ENCODE results near the gene SLC7A6OS.
A peak's percentile ranks its signal among the peaks of the same experiment; 100 is the strongest.

SLC7A6OS gene

DNA sequence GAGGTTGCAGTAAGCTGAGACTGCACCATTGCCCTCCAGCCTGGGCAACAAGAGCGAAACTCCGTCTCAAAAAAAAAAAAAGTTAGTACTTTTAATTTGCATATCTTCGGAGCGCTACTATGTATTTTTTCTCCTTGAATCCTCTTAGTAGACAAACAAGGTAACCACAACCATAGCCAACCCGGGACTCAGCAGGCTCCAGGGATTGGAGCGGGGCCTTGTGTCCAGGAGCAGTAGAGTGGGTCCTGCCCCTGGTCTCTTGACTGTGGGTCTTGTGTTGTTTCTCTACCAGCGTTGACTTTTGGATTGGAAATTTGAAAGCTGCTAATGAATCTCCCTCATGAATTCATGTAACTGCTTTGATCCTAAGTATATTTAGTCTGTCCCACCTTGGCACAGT, 32.4 kb upstream of the SLC7A6OS start:
- DNase-seq: no peak

DNA sequence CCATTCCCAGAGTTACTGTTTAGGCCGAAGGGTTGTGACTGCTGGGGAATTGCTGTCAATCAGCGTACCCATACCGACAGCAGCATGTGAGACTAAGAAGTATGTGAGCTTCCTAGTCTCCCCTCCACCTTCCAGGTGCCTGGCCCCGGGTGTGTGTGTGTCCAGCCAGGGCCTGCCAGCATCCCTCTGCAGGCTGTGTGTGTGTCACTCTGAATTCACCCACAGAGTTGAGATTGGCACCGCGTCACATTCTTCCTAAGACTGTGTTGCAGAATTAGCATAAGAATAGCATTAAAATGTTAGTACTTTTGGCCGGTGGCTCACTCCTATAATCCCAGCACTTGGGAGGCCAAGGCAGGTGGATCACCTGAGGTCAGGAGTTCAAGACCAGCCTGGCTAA, 31.9 kb upstream of the SLC7A6OS start:
- no peak for DNase-seq

DNA sequence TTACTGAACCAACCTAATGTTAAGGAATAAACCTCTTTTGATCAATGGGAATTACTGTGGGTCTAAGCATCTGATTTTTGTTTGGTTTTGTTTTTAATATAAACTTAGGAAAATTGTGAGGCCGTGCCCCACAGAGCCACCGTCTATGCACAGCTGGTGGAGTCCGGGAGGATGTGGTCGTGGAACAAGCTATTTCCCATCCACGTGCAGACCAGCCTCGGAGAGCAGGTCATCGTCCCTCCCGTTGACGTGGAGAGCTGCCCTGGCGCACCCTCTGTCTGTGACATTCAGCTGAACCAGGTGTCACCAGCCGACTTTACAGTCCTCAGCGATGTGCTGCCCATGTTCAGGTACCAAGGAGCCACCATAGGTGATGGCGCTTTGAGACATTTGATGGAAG, 28.5 kb upstream of the SLC7A6OS start:
- DNase-seq: no peak

DNA sequence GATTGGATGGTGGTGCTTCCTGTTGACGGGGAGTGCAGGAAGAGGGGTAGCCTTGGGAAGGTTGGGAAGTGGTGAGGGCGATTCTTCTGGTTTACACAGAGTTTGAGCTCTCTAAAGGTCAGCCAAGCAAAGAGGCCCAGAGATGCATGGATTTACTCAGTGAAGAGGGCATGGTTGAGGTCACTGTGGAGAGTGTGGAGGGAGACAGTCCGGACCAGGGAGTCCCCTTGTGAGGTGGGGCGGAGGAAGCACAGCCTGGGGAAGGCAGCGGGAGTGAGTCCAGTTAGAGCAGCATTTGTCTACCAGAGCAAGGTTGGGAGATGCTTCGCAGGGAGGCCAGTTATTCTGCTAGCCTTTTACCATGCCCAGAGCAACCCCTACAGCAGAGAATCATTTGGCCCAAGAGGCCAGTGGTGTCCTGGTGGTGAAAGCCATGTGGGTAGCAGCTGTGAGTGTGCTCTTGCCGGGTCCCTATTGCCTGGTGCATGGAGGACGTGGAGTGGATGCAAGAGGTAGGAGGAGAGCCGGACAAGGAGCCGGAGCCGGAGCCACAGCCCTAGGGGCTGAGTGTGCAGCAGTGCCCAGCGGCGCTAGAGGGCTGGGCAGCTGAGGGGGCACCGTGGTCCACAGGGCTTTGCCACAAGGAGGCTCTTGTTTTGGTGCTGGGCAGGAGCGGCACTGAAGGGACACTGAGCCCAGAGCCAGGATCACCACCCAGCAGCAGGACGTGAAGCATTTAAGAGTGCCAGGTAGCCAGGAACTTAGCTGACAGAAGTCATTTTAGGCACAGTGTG, 27.8 kb upstream of the SLC7A6OS start:
- DNase-seq: no peak

DNA sequence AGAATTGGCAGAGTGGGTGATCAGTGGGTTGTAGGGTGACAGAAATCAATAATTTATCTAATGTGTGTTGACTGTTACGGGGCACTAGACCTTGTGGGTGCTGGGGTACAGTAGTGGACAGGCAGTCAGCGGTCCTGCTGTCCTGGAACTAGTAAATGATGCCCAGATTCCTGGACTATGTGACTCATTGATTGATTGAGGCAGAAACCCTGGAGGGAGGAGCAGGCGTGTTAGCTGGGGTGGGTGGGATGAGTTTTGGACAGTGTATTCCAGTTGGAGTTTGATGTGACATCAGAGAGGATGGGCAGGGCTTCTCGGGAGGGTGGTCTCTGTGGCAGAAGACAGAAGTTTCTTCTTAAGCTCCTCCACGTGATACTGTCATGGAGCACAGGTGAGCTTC, 24.4 kb upstream of the SLC7A6OS start:
- no peak for DNase-seq

DNA sequence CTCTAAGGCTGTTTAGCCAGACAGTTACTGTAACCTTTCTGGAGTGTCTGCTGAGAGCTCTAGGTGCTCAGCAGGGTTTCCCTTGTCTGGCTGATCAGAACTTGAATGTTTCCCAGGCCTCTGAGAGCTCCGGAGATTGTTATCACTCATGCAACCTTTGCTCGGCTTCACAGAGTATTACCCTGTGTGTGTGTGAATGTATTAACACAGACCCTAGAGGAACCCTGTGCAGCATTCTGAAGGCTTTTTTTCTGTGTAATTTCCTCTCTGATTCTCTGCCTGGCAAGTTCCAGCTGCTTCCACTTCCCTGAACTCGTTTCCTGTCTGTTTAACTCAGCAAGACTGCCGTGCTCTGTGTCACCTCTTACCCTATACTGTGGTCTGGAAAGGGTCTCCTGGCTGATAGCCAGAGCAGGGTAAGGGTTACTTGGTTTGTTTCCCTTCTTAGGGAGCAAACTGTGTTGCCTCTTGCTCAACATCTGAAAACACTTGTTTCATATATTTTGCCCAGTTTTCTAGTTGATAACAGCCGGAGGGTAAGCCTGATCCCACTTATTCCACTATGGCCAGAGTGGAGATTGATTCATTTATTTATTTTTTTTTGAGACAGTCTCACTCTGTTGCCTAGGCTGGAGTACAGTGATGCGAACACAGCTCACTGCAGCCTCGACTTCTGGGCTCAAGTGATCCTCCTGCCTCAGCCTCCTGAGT, 21.8 kb upstream of the SLC7A6OS start:
- DNase-seq: no peak

DNA sequence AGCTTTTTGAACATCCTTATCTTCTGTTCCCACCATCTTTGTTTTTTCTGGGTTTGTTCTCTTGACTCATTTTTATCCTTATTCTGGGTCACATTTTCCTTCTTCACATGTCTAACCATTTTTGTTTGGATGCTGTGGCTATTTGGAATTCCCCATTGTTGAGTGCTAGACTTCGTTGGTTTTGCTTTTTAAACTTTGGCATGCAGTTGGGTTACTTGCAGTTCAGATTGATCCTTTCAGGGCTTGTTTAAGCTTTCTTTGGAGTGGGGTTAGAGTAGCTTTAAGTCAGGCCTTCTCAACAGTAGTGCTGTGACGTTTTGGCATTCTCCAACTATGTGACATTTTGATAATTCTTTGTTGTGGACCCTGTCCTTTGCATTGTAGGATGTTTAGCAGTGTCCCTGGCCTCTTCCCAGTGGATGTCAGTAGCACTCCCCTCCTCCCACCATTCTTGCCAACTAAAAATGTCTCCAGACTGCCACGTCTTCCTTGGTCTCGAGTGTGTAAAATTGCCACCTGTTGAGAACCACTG, 21.2 kb upstream of the SLC7A6OS start:
- DNase-seq: no peak

DNA sequence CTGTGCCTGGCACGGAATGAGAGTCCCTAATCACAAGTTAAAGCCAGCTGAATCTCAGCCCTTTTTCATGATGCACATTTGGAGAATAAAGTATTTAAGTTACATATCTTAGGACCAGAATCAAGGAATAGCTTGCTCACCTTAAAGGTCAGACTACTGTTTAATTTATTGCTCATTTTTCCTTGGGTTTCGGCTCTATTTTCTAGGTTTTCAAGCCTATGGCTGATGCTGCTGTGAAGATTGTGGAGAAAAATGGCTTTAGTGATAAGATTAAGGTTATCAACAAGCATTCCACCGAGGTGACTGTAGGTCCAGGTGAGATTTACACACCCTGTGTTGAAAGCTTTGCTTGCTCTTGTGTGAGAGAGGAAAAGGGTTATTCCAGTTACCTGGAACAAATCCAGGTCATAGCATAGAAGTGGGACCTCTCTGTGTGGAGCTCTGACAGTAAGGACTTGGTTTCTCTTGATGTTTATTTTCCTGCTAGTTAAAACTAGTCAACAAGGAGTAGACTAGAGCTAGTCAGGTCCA, 18.2 kb upstream of the SLC7A6OS start:
- no peak for DNase-seq

DNA sequence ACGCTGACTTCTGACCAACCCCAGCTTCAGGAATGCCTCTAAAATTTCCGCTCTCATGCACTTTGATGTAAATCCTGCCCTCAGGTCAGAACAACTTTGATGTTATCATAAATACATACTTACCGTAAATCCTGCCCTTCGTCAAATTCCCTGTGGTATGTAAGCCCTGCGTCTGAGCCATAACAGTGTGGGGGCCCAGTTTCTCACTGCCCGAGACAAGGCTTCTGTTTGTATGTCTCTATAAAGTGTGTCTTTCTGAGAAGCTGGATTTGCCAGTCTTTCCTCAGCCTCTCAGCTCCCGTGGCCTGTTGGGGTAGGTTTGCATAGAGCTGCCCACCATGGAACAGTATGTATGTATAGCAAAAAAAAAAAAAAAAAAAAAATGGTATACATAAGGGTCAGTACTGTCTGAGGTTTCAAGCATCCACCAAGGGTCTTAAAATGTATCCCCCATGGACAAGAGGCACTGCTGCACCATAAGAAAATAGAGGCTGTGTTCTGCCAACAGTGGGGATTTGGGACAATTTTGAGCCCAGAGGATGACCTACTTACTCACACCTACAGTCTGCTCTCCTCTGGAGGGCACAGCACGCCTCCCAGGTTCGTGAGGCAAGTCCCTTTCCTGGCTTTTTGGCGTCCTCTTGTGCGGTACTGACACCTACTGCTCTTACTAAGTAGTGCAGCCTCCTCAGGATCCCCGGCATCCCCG, 17.6 kb upstream of the SLC7A6OS start:
- DNase-seq: peak; percentile 33

DNA sequence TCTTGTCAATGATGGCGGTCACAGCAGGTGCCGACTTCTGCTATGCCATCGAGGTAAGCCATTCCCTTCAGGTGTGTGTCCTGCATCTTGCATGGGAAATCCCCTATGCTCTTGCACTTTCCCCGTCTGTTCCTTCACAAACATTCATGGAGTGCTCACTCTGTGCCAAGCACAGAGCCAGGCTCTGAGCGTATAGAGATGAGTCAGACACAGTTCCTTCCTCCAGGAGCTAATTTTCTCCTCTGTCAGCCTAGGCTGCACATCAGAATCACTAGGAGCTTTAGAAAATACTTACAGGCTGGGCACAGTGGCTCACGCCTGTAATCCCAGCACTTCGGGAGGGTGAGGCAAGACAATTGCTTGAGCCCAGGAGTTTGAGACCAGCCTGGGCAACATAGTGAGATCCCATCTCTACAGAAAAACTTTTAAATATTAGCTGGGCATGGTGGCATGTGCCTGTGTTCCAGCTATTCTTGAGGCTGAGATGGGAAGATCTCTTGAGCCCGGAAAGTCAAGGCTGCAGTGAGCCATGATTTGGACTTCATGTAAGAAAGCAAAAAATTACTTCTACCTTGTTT, 14.1 kb upstream of the SLC7A6OS start:
- DNase-seq: no peak

DNA sequence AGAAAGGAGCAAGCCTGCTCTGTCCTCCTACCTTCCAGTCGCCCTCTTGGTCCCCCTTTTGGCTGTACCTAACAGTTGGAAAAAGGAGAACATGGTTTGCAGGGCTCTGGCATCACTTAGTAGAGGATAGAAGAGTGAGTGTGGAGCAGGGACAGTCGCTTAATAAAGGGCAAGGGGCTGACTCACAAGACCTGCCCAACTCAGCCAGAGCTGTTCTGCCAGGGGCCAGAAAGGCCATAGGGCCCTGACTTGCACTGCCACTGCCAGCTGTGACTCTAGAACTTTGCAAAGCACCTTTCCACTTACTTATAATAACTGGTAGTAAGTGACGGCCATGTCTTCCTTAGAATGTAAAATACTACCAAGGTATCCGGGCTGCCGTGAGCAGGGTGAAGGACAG, 13.6 kb upstream of the SLC7A6OS start:
- no peak for DNase-seq

DNA sequence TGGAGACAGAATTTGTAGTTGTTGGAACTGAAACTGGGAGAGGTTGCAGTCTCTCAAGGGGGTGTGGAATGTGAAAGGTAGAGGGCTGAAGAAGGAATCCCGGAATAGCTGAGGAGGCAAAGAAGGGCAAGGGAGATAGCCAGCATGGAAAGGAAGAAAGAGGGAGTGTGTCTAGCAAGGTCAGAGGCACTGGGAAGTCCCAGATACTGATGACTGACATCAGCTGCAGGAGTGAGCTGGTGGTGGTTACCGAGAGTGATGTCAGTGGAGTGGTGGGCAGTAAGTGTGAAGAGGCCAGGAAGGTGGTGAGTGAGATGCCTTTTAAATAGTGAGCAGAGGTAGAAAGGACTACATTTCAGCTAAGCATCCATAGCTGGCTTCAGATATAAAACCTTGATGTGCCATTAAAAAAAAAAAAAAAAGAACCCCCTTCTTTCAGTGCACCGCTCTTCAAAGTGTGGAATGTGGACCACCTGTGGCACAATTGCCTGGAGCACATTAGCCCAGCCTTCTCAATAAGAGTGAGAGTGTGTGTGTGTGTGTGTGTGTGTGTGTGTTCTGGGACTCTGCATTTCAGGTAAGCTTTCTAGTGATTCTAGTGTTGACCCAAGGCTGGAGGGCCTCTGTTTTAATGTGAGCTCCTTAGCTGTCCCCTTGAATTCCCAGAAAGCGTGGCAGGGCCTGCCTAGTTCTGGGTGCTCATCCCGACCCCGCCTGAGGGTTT, 8.6 kb upstream of the SLC7A6OS start:
- DNase-seq: no peak

DNA sequence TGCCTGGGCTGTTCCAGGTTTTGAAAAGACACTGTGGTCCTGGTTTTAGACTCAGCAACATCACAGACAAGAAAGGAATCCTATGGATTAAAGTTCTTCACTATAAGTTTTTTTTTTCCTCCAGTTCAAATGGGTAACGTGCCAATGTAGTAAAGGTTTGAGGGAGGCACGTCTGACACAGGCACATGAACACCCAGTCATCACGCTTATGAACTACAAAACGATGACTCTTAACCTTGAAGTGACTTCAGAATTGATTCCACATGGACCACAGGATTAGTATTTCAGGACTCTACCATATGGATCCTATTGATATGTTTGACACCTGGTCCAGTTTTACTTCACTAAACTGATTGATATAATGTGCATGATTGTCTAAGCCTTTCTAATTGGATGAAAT, 2.4 kb upstream of the SLC7A6OS start:
- DNase-seq: no peak

DNA sequence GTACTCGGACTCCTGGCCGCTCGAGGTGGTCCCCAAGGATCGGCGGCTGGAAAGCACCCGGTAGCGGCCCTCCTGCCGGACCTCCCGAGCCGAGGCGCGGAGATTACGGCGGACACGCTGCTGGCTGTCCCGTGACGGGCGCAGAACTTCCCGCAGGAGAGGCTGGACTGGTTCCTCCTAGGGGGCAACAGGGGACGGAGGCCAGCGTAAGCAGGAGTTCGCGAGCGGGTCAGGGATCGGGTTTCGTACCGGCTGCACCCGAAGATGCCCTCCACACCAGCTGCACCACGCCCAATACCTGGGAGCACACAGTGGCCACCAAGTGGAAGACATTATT, 341 bp downstream of the SLC7A6OS start:
- DNase-seq: no peak

DNA sequence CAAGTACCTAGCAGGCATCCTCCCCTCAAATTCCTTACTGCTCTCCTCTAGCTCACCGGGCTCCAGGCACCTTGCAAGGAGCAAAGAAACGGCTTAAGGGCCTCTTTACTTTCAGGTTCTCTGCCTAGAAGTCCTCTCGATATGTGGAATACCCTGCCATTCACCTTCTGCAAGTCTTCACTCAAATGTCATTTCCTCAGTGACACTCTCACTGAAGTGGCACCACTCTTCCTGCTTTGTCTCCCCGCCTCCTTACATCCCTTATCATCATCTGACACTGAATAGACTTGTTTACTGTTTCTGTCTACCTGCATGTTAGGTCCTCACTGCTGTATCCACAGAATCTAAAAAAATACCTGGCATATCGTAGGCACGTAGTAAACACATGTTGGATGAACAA, 947 bp downstream of the SLC7A6OS start:
- no peak for DNase-seq

DNA sequence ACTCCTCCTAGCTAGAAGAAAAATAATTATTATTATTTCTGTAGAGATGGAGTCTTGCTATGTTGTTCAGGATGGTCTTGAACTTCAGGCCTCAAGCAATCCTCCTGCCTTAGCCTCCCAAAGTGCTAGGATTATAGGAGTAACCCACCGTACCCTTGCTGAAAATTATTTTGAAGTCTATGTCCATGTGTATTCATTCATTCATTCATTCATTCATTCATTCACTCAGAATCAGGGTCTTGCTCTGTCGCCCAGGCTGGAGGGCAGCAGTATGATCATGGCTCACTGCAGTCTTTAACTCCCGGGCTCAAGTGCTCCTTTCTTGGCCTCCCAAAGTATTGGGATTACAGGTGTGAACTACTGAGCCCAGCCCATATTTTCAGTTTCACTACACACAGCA, 4.1 kb downstream of the SLC7A6OS start:
- DNase-seq: no peak

DNA sequence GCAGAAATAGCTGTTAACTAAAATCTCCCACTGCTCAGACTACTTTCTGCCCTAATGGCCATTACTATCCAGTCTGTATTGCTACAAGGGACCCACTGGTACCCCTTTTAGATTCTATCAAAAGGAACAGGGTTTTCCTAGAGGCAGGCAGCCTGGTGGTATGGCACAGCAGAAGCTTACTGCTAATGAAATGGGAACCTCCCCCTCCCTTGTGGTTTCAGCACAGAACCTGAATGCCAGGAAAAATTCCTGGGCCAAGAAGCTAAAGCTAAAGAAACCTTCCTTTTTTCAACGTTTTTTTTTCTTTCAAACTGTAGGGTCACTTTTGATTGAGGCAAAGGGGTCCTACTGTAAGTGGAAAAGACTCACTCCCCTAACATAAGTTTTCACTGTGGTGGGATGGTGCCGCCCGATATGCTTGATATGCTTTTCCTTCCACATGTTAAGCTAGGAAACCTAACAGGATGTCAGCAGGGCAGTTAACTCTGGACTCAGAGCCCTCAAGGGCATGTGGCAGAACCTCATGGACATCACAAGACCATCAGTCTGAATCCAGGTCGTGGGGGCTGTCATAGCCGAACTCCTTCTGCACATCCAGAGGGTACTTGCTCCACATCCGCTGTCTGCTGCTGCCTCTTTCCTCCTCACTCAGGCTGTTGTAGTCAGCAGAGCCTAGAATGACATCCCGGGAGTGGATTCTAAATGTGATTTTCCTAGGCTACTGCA, 9.8 kb downstream of the SLC7A6OS start:
- DNase-seq: no peak

DNA sequence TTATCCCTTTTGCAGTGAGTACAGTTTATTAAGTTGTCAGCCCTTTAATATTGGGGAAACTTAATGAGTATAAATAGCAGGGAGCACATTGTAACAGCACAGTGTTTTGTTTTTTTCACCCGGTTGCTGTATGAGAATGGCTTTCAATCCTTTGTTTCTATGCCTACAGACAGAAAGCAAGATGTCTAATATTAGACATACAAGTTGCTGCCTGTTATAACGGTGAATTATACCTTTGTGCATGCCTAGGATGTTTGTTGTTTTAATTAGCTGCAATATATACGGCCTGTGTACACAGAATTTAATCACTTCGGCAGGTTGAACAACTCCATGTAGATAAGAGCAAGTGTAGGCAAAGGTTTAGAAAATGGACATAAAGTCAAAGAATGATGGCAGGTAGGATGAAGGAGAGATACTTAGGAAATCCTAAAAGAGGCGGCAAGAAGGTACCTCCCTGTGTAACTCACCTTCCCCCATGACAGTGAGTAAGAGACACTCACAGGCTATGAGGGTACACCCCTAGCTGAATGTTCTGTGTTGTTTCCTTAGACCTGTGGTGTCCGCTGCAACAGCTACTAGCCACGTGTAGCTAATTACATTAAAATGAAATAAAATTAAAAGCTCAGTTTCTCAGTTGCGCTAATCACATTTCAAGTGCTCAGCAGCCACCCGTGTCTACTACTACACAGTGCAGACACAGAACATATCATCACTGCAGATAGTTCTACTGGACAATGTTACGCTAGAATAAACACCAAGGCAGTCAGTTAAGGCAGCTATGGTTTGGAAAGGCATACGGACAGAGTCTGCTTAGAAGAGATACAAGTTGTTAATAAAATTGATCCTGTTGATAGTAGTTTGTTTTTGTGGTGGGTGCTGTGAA, 10.9 kb downstream of the SLC7A6OS start:
- DNase-seq: no peak

DNA sequence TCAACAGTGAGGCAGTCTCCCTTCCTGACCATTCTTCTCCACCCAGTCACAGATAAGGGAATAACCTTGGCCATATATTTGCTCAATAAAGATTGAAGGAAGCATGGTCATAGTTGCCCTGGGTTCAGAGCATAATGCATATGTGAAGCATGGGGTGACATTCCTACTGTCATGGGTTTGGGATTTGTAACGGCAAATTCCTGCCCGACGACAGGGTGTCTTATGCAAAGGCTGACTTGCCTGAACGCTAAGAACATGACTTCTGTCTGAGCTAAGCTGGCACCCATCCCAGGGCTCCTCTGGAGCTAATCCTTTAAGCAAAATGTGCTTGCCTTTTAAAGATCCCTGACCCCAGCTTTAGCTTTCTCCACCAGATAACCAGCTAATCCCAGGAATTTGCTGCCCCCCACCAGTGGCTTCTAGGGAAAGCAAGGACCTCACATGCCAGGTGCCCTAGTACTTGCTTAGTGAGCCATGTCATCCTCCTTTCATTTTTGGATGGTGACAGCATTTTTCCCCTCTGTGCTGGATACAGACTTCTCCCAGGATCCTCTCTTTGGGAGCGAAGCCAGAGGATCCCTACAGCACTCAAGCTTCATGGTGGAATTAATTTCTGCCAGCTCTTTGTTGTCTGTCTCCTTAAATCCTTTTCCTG, 11.7 kb downstream of the SLC7A6OS start:
- DNase-seq: no peak

DNA sequence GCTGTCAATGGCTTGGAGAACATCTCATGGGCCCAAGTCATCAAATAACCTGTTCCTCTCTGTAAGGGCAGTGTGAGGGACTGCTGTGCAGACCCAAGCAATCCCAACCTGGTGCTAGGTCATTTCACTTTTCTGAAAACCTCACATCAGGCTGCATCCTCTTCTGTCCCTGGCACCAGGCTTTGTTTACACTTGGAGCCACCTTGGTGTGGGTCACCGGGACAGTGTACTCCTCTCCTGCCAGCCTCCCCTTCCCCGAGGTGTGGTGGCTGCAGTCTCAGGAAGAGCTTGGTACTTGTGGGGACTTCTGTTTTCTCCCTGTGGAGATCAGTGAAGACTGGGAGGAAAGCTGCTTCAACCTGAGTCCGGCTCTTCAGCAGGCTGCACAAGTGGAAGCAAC, 12.4 kb downstream of the SLC7A6OS start:
- DNase-seq: no peak

Data from T1000 (cell line).